Naive thymus-derived CD4-positive, alpha-beta T cell (primary cell): ENCODE data around the gene KIF26B. TPM values are rescaled to one million over a fixed set of nuclear protein-coding genes. Genes with fewer than 3 reads are reported as not detected.
"Not testable (repeated sequence)": the region's sequence is repeated elsewhere in the genome, so short reads cannot be mapped to it uniquely, and the experiment has no call there.

Source experiments
- ATAC-seq: fragments of 150-1000 bp; cut with Tn5 transposase; 2 replicates; pipeline ENCODE4 v1.10.0; 2021; ENCODE audit warnings: mild to moderate bottlenecking, moderate library complexity
- CTCF ChIA-PET: fragments of 350-600 bp; sonication (Branson Sonifier 250); formaldehyde crosslinking; loops from one replicate; lab custom pipeline; 2021; ENCODE audit warnings: antibody characterized with exemption; lab: Charles Lee
- POLR2A ChIA-PET: fragments of 350-600 bp; sonication (Branson Sonifier 250); formaldehyde crosslinking; loops from one replicate; lab custom pipeline; 2021; ENCODE audit warnings: antibody characterized with exemption, inconsistent platforms; lab: Charles Lee
- DNase-seq, 9 donors: peaks; one replicate each; pipeline versions ENCODE4 v3.0.0 to v3.0.0-alpha.2; 2020 to 2022; ENCODE audit warnings: mixed read lengths in 1 of 9
- H3K27ac ChIP-seq: one replicate; pipeline ENCODE4 v1.7.0; 2013; ENCODE audit warnings: mild to moderate bottlenecking, low read depth, low read length, moderate library complexity
- H3K27me3 ChIP-seq, 2 donors: one replicate each; pipeline ENCODE4 v1.7.0; 2013; ENCODE audit warnings: low read length in 2 of 2, mild to moderate bottlenecking in 2 of 2, moderate library complexity in 2 of 2; ENCODE audit not compliant: control insufficient read depth in 2 of 2, insufficient read depth in 2 of 2
- H3K36me3 ChIP-seq, 3 experiments: 1 replicate in 2 of 3; 2 replicates in 1 of 3; pipeline ENCODE4 v1.7.0; 2013; ENCODE audit warnings: low read length in 3 of 3, mild to moderate bottlenecking in 3 of 3, moderate library complexity in 1 of 3; ENCODE audit not compliant: insufficient read depth in 3 of 3, control insufficient read depth in 2 of 3
- H3K4me1 ChIP-seq, 2 donors: one replicate each; pipeline ENCODE4 v1.7.0; 2013; ENCODE audit warnings: low read length in 2 of 2, mild to moderate bottlenecking in 2 of 2, moderate library complexity in 1 of 2; ENCODE audit not compliant: control insufficient read depth in 2 of 2, insufficient read depth in 2 of 2
- H3K4me3 ChIP-seq: 2 replicates; pipeline ENCODE4 v1.7.0; 2013; ENCODE audit warnings: mild to moderate bottlenecking, low read length
- H3K9me3 ChIP-seq, 3 experiments: 1 replicate in 2 of 3; 2 replicates in 1 of 3; pipeline ENCODE4 v1.7.0; 2013; ENCODE audit warnings: low read length in 3 of 3; ENCODE audit not compliant: control insufficient read depth in 2 of 3
- H3K27ac Mint-ChIP-seq, 9 donors: one replicate each; pipeline ENCODE4 v1.8.0; 2020 to 2022; ENCODE audit warnings: mixed read lengths in 9 of 9, mild to moderate bottlenecking in 8 of 9, moderate library complexity in 5 of 9, inconsistent platforms in 2 of 9
- H3K27me3 Mint-ChIP-seq, 5 donors: one replicate each; pipeline ENCODE4 v1.8.0; 2021 to 2022; ENCODE audit warnings: mixed read lengths in 5 of 5, mild to moderate bottlenecking in 1 of 5
- H3K36me3 Mint-ChIP-seq, 5 donors: one replicate each; pipeline ENCODE4 v1.8.0; 2020 to 2022; ENCODE audit warnings: mixed read lengths in 5 of 5, mild to moderate bottlenecking in 3 of 5, inconsistent platforms in 1 of 5
- H3K4me1 Mint-ChIP-seq, 7 donors: one replicate each; pipeline ENCODE4 v1.8.0; 2020 to 2022; ENCODE audit warnings: mixed read lengths in 7 of 7, mild to moderate bottlenecking in 3 of 7, inconsistent platforms in 1 of 7
- H3K4me3 Mint-ChIP-seq, 10 donors: one replicate each; pipeline ENCODE4 v1.8.0; 2020 to 2022; ENCODE audit warnings: mild to moderate bottlenecking in 10 of 10, mixed read lengths in 10 of 10, moderate library complexity in 6 of 10, inconsistent platforms in 2 of 10
- H3K9me3 Mint-ChIP-seq, 11 donors: one replicate each; pipeline ENCODE4 v1.8.0; 2020 to 2022; ENCODE audit warnings: mixed read lengths in 11 of 11, mild to moderate bottlenecking in 4 of 11, inconsistent platforms in 1 of 11, moderate library complexity in 1 of 11
- intact Hi-C, 2 donors: fragments of 100-400 bp; cut with micrococcal nuclease; formaldehyde crosslinking; loops; one replicate each; pipeline ENCODE4 v1.15.1; 2023
- polyA plus RNA-seq, 2 donors: library from polyadenylated mRNA; unstranded; fragments of 300-500 nt; fragmentation: Illumina TruSeq; gene quantifications; one replicate each; pipeline ENCODE4 v1.2.3, GENCODE V29; 2021
- total RNA-seq, 6 experiments: library from RNA in 5 of 6; stranded (reverse) in 5 of 6; gene quantifications; 1 replicate in 5 of 6; 2 replicates in 1 of 6; pipeline ENCODE4 v1.2.3 and lab custom pipeline; 2021 to 2026

The KIF26B gene
- total and polyA plus RNA-seq, 7 experiments from 2014 or later: 0.06 to 0.24 (median 0.21) TPM; not detected in 4

DNA sequence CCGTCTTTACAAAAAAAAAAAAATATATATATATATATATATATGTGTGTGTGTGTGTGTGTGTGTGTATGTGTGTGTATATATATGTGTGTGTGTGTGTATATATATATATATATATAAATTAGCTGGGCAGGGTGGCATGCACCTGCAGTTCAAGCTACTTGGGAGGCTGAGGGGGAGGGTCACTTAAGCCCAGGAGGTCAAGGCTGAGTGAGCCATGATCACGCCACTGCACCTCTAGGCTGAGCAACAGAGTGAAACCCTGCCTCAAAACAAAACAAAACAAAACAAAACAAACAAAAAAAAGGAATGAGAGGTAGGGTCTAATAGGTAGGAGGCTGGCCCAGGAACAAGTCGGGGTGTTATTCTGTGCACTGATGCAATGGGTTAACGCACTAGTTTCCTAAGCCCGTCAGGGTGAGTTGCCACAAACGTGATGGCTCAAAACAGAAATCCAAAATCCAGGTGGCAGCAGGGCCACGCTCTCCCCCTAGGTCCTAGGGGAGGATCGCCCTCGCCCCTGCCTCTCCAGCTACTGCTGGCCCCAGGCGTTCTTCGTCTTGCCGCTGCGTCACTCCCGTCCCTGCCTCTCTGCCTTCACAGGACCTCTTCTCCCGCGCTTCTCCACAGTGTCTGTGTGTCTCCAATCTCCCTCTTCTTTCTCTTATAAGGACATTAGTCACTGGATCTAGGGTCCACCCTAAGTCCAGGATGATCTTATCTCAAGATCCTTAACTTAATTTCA lies 24.3 kb upstream of the KIF26B start:
- H3K27ac ChIP-seq, H3K36me3 Mint-ChIP-seq, POLR2A ChIA-PET, H3K4me3 Mint-ChIP-seq, intact Hi-C loops, H3K4me3 ChIP-seq, H3K4me1 ChIP-seq, H3K27ac Mint-ChIP-seq, CTCF ChIA-PET, DNase-seq, ATAC-seq, H3K27me3 ChIP-seq, H3K4me1 Mint-ChIP-seq, H3K36me3 ChIP-seq, H3K9me3 Mint-ChIP-seq, H3K9me3 ChIP-seq: not testable (repeated sequence)
- H3K27me3 Mint-ChIP-seq: peaks cover 0 to 42% (median 37%) of the 10 kb centered on the region in 5 donors

DNA sequence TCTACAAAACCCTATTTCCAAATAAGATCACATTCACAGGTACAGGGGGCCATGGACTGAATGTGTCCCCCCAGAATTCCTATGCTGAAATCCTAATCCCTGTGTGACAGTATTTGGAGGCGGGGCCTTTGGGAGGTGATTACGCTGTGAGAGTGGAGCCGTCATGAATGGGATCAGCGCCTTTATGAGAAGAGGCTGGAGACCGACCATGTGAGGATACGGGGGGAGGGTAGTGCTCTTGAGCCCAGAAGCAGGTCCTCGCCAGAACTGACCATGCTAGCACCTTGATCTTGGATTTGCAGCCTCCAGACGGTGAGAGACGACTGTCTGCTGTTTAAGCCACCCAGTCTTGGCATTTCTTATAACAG lies 23.8 kb upstream of the KIF26B start:
- CTCF ChIA-PET: no interaction called here
- POLR2A ChIA-PET: no interaction called here
- no peak overlapping the region for H3K4me3 Mint-ChIP-seq
- peaks cover 0 to 6% (median 1%) of the 10 kb centered on the region in 11 donors for H3K9me3 Mint-ChIP-seq
- H3K27ac Mint-ChIP-seq: no peak overlapping the region
- H3K27me3 ChIP-seq: no peaks in the 10 kb centered on the region
- ATAC-seq: no peak
- peaks cover 0 to 4% (median 0%) of the 10 kb centered on the region in 7 donors for H3K4me1 Mint-ChIP-seq
- H3K27me3 Mint-ChIP-seq: peaks cover 0 to 42% (median 38%) of the 10 kb centered on the region in 5 donors
- H3K4me3 ChIP-seq: no peak overlapping the region
- no peak for DNase-seq
- no peaks in the 10 kb centered on the region for H3K4me1 ChIP-seq
- H3K36me3 Mint-ChIP-seq: no peaks in the 10 kb centered on the region
- H3K27ac ChIP-seq: no peak overlapping the region
- intact Hi-C loops: no loop called here
- H3K9me3 ChIP-seq: no peaks in the 10 kb centered on the region
- H3K36me3 ChIP-seq: no peaks in the 10 kb centered on the region

DNA sequence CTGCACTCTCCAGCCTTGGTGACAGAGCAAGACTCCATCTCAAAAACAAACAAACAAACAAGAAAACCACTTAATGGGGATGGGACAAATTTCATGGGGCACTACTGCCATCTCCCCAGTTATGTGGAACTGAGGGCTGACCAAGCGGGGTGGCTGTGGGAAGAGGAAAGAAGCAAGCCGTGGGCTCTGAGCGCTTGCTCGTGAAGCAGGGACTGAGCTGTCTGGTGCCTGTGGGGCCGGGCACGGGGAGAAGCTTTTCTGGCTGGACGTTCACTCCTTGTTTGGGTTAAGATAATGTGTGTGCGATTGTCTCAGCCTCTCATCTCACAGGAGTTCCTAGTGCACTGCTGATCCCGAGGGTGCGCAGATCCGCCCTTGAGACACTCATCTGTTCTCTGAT lies 22.0 kb upstream of the KIF26B start:
- no peak overlapping the region for H3K4me3 ChIP-seq
- no peak overlapping the region for H3K27ac ChIP-seq
- no peak for DNase-seq
- Mint-ChIP-seq H3K9me3 (peaks cover 0 to 6% (median 1%) of the 10 kb centered on the region in 11 donors), H3K4me1 (peaks cover 0 to 4% (median 0%) of the 10 kb centered on the region in 7 donors), H3K36me3 (no peaks in the 10 kb centered on the region), H3K27me3 (peaks cover 0 to 48% (median 36%) of the 10 kb centered on the region in 5 donors), H3K27ac (no peak overlapping the region), H3K4me3 (no peak overlapping the region)
- intact Hi-C loops: no loop called here
- H3K9me3 ChIP-seq: no peaks in the 10 kb centered on the region
- CTCF ChIA-PET: no interaction called here
- no peak for ATAC-seq
- H3K27me3 ChIP-seq: no peaks in the 10 kb centered on the region
- no peaks in the 10 kb centered on the region for H3K4me1 ChIP-seq
- POLR2A ChIA-PET: no interaction called here
- H3K36me3 ChIP-seq: no peaks in the 10 kb centered on the region

DNA sequence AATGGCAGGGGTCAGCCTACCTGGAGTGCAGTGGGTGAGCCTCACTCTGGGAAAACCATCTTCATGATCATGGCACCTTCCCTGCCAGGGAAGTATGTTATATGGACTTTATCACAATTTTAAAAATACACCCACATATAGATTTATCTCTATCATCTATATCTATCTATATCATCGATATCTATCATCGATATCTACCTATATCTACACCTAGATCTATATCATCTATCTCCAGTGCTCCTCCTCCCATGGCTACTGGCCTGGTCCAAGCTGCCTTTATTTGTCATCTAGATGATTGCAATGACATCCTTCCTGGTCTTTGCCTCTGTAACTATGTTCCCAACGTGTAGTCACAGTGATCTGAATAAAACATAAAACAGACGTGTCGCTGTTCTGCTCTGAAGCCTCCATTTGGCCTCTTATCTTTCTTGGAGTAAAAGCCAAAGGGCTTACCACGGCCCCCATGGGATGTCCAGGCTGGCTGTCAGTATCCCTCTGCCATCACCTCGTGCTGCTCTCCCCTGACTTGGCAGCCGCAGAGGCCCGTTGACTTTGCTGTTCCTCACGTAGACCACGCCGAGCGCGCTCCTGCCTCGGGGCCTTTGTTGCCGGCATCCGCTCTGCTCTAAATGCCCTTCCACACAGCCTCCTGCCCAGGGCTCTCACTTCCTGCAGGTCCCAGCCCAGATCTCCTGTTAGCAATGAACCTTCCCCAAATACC lies 20.6 kb upstream of the KIF26B start:
- H3K4me3 Mint-ChIP-seq: no peak overlapping the region
- no peaks in the 10 kb centered on the region for H3K27me3 ChIP-seq
- CTCF ChIA-PET: no interaction called here
- no peaks in the 10 kb centered on the region for H3K9me3 ChIP-seq
- DNase-seq (no peak), ATAC-seq (no peak)
- no peak overlapping the region for H3K27ac Mint-ChIP-seq
- H3K9me3 Mint-ChIP-seq: peaks cover 0 to 6% (median 1%) of the 10 kb centered on the region in 11 donors
- no peak overlapping the region for H3K27ac ChIP-seq
- H3K27me3 Mint-ChIP-seq: peaks cover 0 to 50% (median 33%) of the 10 kb centered on the region in 5 donors
- no peaks in the 10 kb centered on the region for H3K4me1 ChIP-seq
- no peak overlapping the region for H3K4me3 ChIP-seq
- H3K36me3 Mint-ChIP-seq: no peaks in the 10 kb centered on the region
- peaks cover 0 to 4% (median 0%) of the 10 kb centered on the region in 7 donors for H3K4me1 Mint-ChIP-seq
- POLR2A ChIA-PET: no interaction called here
- H3K36me3 ChIP-seq: no peaks in the 10 kb centered on the region
- intact Hi-C loops: no loop called here

DNA sequence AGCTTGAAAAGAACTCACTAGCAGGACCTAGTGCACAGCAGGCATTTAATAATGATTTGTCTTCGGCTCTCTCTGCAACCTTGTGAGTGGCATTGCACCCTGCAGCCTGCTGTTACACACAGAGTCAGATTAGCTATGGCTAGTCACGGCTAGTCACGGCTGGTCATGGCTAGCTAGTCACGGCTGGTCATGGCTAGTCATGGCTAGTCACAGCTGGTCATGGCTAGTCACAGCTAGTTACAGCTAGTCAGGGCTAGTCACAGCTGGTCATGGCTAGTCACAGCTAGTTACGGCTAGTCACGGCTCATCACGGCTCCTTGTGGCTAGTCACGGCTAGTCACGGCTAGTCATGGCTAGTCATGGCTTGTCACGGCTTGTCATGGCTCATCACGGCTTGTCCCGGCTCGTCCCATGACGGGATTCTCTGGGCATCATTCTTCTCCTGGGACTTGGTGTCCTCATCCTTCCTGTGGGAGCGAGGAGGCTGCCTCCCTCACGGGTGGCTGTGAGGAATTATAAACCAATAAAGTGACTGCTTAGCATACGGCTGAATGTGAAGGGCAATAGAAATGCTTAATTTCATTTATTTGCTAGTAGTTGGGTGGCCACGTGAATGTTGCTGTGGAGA lies 12.5 kb upstream of the KIF26B start:
- ATAC-seq: no peak
- Histone ChIP-seq H3K27ac (no peak overlapping the region), H3K4me1 (no peaks in the 10 kb centered on the region), H3K27me3 (no peaks in the 10 kb centered on the region), H3K36me3 (no peaks in the 10 kb centered on the region), H3K4me3 (no peak overlapping the region), H3K9me3 (no peaks in the 10 kb centered on the region)
- Mint-ChIP-seq H3K27ac (no peak overlapping the region), H3K4me3 (no peak overlapping the region), H3K36me3 (no peaks in the 10 kb centered on the region), H3K4me1 (peaks cover 0 to 2% (median 0%) of the 10 kb centered on the region in 7 donors), H3K27me3 (peaks cover 0 to 18% (median 14%) of the 10 kb centered on the region in 5 donors), H3K9me3 (no peaks in the 10 kb centered on the region)
- no peak for DNase-seq
- POLR2A ChIA-PET: no interaction called here
- CTCF ChIA-PET: no interaction called here
- intact Hi-C loops: no loop called here

DNA sequence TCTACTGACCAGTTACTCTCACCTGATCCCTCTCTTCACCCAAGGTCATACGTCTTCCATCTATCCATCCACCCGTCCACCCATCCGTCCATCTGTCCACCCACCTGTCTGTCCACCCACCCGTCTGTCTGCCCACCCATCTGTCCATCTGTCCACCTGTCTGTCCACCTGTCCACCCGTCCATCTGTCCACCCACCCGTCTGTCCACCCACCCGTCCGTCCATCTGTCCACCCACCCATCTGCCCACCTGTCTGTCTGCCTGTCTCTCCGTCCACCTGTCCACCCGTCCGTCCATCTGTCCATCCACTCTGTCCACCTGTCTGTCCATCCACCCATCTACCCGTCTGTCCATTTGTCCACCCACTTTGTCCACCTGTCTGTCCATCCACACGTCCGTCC lies 11.8 kb upstream of the KIF26B start:
- H3K4me3 ChIP-seq: no peak overlapping the region
- DNase-seq (no peak), ATAC-seq (no peak)
- Mint-ChIP-seq H3K36me3 (no peaks in the 10 kb centered on the region), H3K27ac (peak overlapping the region in 1 of 9 donors; percentile 68), H3K4me3 (peak overlapping the region in 1 of 10 donors; percentile 34), H3K27me3 (peaks cover 0 to 18% (median 13%) of the 10 kb centered on the region in 5 donors), H3K4me1 (peaks cover 0 to 2% (median 0%) of the 10 kb centered on the region in 7 donors), H3K9me3 (no peaks in the 10 kb centered on the region)
- no peaks in the 10 kb centered on the region for H3K36me3 ChIP-seq
- intact Hi-C loops: no loop called here
- H3K27me3 ChIP-seq: no peaks in the 10 kb centered on the region
- H3K4me1 ChIP-seq: no peaks in the 10 kb centered on the region
- no peaks in the 10 kb centered on the region for H3K9me3 ChIP-seq
- no peak overlapping the region for H3K27ac ChIP-seq
- ChIA-PET POLR2A (no interaction called here), CTCF (no interaction called here)
